ENCODE data around the gene ZBP1.

ZBP1 gene

DNA sequence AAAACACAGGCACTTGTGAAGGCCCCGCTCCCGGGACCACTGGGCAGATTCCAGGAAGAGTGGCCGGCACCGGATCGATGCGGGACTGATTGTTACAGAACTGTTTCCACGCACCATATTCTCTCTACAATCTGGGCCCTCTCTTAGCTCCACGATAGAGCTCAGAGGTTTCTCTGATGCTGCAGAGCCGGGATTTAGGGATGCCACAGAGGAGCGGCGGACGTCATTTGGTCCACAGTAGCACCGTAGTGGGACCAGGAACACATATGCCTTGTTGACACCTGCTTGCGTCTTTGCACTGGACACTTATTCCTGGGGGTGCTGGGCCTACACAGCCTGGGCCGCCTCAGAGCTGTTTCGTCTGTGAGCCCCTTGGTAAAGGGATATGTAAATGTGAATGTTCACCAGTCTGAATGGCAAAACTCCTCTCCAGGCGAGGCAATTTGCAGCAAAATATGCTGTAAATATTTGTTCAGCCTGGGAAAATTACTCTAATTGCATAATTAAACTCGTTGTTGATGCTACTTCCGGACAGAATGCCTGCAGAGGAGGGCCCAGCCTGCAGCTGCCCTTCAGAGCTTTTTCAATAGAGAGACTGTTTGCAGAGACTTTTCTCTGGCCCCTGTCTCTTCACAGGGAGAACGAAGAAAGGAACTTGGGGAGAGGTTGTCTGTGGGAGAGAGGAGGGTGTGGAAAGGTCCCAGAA is 49.9 kb downstream of the ZBP1 start:
- Mint-ChIP-seq H3K36me3 (ENCODE audit: low read depth) (no peaks in the 10 kb centered on the region), H3K27ac (peak overlapping the region; percentile 59), H3K4me1 (peaks cover 56% of the 10 kb centered on the region), H3K27me3 (ENCODE audit: low read depth, poor library complexity) (peaks cover 35% of the 10 kb centered on the region), H3K4me3 (peak overlapping the region; percentile 17), H3K9me3 (no peaks in the 10 kb centered on the region)
- TF ChIP-seq, protein P1, sequence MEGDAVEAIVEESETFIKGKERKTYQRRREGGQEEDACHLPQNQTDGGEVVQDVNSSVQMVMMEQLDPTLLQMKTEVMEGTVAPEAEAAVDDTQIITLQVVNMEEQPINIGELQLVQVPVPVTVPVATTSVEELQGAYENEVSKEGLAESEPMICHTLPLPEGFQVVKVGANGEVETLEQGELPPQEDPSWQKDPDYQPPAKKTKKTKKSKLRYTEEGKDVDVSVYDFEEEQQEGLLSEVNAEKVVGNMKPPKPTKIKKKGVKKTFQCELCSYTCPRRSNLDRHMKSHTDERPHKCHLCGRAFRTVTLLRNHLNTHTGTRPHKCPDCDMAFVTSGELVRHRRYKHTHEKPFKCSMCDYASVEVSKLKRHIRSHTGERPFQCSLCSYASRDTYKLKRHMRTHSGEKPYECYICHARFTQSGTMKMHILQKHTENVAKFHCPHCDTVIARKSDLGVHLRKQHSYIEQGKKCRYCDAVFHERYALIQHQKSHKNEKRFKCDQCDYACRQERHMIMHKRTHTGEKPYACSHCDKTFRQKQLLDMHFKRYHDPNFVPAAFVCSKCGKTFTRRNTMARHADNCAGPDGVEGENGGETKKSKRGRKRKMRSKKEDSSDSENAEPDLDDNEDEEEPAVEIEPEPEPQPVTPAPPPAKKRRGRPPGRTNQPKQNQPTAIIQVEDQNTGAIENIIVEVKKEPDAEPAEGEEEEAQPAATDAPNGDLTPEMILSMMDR (IDR thresholded peaks at IDR 0.05): no peak
- DNase-seq: no peak

- no peak overlapping the region for H3K27ac Mint-ChIP-seq
Observed at GRCh38 chr20:57568960-57569359, 51.3 kb downstream of the ZBP1 start.

GRCh38 chr20:57568088-57568896 is 51.9 kb downstream of the ZBP1 start:
- Mint-ChIP-seq H3K27me3 (ENCODE audit: low read depth, poor library complexity) (peaks cover 27% of the 10 kb centered on the region), H3K36me3 (ENCODE audit: low read depth) (no peaks in the 10 kb centered on the region), H3K27ac (no peak overlapping the region), H3K4me3 (no peak overlapping the region), H3K9me3 (no peaks in the 10 kb centered on the region), H3K4me1 (peaks cover 44% of the 10 kb centered on the region)
- no peak for DNase-seq
- TF ChIP-seq, protein P1 (IDR thresholded peaks at IDR 0.05): no peak

More at GRCh38 chr20:57568960-57569359, 51.3 kb downstream of the ZBP1 start:
- H3K4me1 Mint-ChIP-seq: peaks cover 50% of the 10 kb centered on the region
- H3K9me3 Mint-ChIP-seq: no peaks in the 10 kb centered on the region
- no peak for DNase-seq
- TF ChIP-seq, protein P1 (IDR thresholded peaks at IDR 0.05): no peak
- H3K27me3 Mint-ChIP-seq (ENCODE audit: low read depth, poor library complexity): peaks cover 28% of the 10 kb centered on the region
- no peaks in the 10 kb centered on the region for H3K36me3 Mint-ChIP-seq (ENCODE audit: low read depth)
- no peak overlapping the region for H3K4me3 Mint-ChIP-seq

DNA sequence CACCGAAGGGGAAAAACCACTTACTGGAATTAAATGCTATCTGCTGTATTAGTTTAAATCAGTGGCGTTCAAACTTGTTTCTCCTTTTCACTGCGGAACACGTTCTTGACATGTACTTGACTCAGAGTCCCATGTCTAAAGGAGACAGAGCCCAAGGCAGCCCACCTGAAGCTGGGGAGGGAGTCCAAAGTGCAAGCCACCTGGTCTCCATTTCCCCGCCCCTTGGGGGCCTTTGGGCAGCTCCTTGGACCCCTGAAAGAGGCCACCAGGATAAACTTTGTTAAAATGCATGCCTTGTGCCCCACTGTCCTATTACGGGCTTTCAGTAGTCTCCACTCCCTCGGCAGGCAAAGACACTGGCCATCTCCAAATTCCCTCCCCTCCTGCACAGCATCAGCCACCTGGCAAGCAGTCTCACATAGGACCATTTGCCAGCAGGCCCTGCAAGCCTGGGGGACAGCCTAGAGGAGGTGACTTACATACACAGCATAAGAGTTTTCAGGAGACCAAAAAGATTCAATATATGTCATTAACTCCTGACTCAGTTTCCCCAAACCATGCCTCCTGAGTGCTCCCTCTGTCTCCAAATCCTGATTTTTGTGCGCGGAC is 52.7 kb downstream of the ZBP1 start:
- TF ChIP-seq, protein P1 (IDR thresholded peaks at IDR 0.05): no peak
- Mint-ChIP-seq H3K9me3 (no peaks in the 10 kb centered on the region), H3K27ac (no peak overlapping the region), H3K4me3 (no peak overlapping the region), H3K27me3 (ENCODE audit: low read depth, poor library complexity) (peaks cover 25% of the 10 kb centered on the region), H3K4me1 (peaks cover 37% of the 10 kb centered on the region), H3K36me3 (ENCODE audit: low read depth) (no peaks in the 10 kb centered on the region)
- no peak for DNase-seq

GRCh38 chr20:57566803-57567459 is 53.3 kb downstream of the ZBP1 start:
- peaks cover 25% of the 10 kb centered on the region for H3K27me3 Mint-ChIP-seq (ENCODE audit: low read depth, poor library complexity)

More at GRCh38 chr20:57566803-57567459, 53.3 kb downstream of the ZBP1 start:
- Mint-ChIP-seq H3K36me3 (ENCODE audit: low read depth) (no peaks in the 10 kb centered on the region), H3K27ac (no peak overlapping the region), H3K9me3 (peaks cover 2% of the 10 kb centered on the region), H3K4me3 (no peak overlapping the region), H3K4me1 (peaks cover 32% of the 10 kb centered on the region)
- no peak for DNase-seq
- TF ChIP-seq, protein P1 (IDR thresholded peaks at IDR 0.05): no peak

Measured in nephron progenitor cell (in vitro differentiated cells).